ENCODE measurements around the gene IL18BP. TPM values are rescaled to one million over a fixed set of nuclear protein-coding genes. Genes with fewer than 3 reads are reported as not detected.

IL18BP gene
- total RNA-seq, 1 donor from 2014 or later = 15.2 TPM

GRCh38 chr11:71955898-71956456 is 42.7 kb upstream of the IL18BP start:
- Mint-ChIP-seq H3K27me3 (ENCODE audit: low read depth, unreplicated experiment) (no peaks in the 10 kb centered on the region), H3K4me3 (ENCODE audit: unreplicated experiment) (no peak overlapping the region), H3K9me3 (ENCODE audit: unreplicated experiment) (no peaks in the 10 kb centered on the region), H3K27ac (ENCODE audit: unreplicated experiment) (no peak overlapping the region), H3K4me1 (ENCODE audit: low read depth, unreplicated experiment) (peaks cover 8% of the 10 kb centered on the region), H3K36me3 (ENCODE audit: low read depth, unreplicated experiment) (peaks cover 13% of the 10 kb centered on the region)
- peaks cover 5% of the 10 kb centered on the region for H3K36me3 ChIP-seq (ENCODE audit: insufficient read depth, low read length)
- no peak for DNase-seq (ENCODE audit: low read depth)
- no peak overlapping the region for H3K27ac ChIP-seq (ENCODE audit: low read depth, low read length)
- H3K4me2 ChIP-seq (ENCODE audit: low read length) = no peak overlapping the region
- H3K9me3 ChIP-seq (ENCODE audit: insufficient read depth, low read depth, low read length) = no peaks in the 10 kb centered on the region
- FAIRE-seq = no peak
- H3K27me3 ChIP-seq (ENCODE audit: insufficient read depth, low read length) = no peaks in the 10 kb centered on the region
- no peaks in the 10 kb centered on the region for H3K4me1 ChIP-seq (ENCODE audit: insufficient read depth, low read length)
- peaks cover 71% of the 10 kb centered on the region for H4K20me1 ChIP-seq (ENCODE audit: insufficient read depth, low read length)
- H2AFZ ChIP-seq (ENCODE audit: low read depth, low read length) = no peak overlapping the region
- H3K9ac ChIP-seq (ENCODE audit: low read length) = no peak overlapping the region
- no peak overlapping the region for H3K4me3 ChIP-seq (ENCODE audit: insufficient read depth, low read depth, low read length)
- H3K79me2 ChIP-seq (ENCODE audit: insufficient read depth, low read length) = peaks cover 98% of the 10 kb centered on the region
- TF ChIP-seq CTCF (IDR thresholded peaks at IDR 0.05; ENCODE audit: insufficient read depth, low read depth, low read length) (no peak), EZH2 (IDR thresholded peaks at IDR 0.05; ENCODE audit: insufficient read depth, low read length) (no peak)

GRCh38 chr11:71962428-71963038 is 36.2 kb upstream of the IL18BP start:
- Mint-ChIP-seq H3K4me3 (ENCODE audit: unreplicated experiment) (no peak overlapping the region), H3K27me3 (ENCODE audit: low read depth, unreplicated experiment) (no peaks in the 10 kb centered on the region), H3K27ac (ENCODE audit: unreplicated experiment) (peak overlapping the region; percentile 64), H3K36me3 (ENCODE audit: low read depth, unreplicated experiment) (peaks cover 17% of the 10 kb centered on the region), H3K9me3 (ENCODE audit: unreplicated experiment) (no peaks in the 10 kb centered on the region), H3K4me1 (ENCODE audit: low read depth, unreplicated experiment) (peaks cover 23% of the 10 kb centered on the region)
- peaks cover 25% of the 10 kb centered on the region for H3K36me3 ChIP-seq (ENCODE audit: insufficient read depth, low read length)
- peak overlapping the region; percentile 34 for H3K4me2 ChIP-seq (ENCODE audit: low read length)
- H4K20me1 ChIP-seq (ENCODE audit: insufficient read depth, low read length) = peaks cover 42% of the 10 kb centered on the region
- H3K9me3 ChIP-seq (ENCODE audit: insufficient read depth, low read depth, low read length) = no peaks in the 10 kb centered on the region
- no peaks in the 10 kb centered on the region for H3K27me3 ChIP-seq (ENCODE audit: insufficient read depth, low read length)
- H3K79me2 ChIP-seq (ENCODE audit: insufficient read depth, low read length) = peaks cover 62% of the 10 kb centered on the region
- peak overlapping the region; percentile 2 for H3K9ac ChIP-seq (ENCODE audit: low read length)
- FAIRE-seq = no peak
- no peak overlapping the region for H2AFZ ChIP-seq (ENCODE audit: low read depth, low read length)
- no peak overlapping the region for H3K4me3 ChIP-seq (ENCODE audit: insufficient read depth, low read depth, low read length)
- peak overlapping the region; percentile 65 for H3K27ac ChIP-seq (ENCODE audit: low read depth, low read length)
- H3K4me1 ChIP-seq (ENCODE audit: insufficient read depth, low read length) = peaks cover 11% of the 10 kb centered on the region
- DNase-seq (ENCODE audit: low read depth) = peak; percentile 72
- TF ChIP-seq CTCF (IDR thresholded peaks at IDR 0.05; ENCODE audit: insufficient read depth, low read depth, low read length) (no peak), EZH2 (IDR thresholded peaks at IDR 0.05; ENCODE audit: insufficient read depth, low read length) (no peak)

- no peak for TF ChIP-seq CTCF (IDR thresholded peaks at IDR 0.05; ENCODE audit: insufficient read depth, low read depth, low read length)
- DNase-seq (ENCODE audit: low read depth) (no peak), FAIRE-seq (no peak)
- no peaks in the 10 kb centered on the region for H3K27me3 ChIP-seq (ENCODE audit: insufficient read depth, low read length)
- peaks cover 15% of the 10 kb centered on the region for H3K36me3 Mint-ChIP-seq (ENCODE audit: low read depth, unreplicated experiment)
- H3K79me2 ChIP-seq (ENCODE audit: insufficient read depth, low read length) = peaks cover 60% of the 10 kb centered on the region
- H3K9me3 ChIP-seq (ENCODE audit: insufficient read depth, low read depth, low read length) = no peaks in the 10 kb centered on the region
- H3K27ac Mint-ChIP-seq (ENCODE audit: unreplicated experiment) = peak overlapping the region; percentile 64
- H2AFZ ChIP-seq (ENCODE audit: low read depth, low read length) = no peak overlapping the region
- H3K4me2 ChIP-seq (ENCODE audit: low read length) = no peak overlapping the region
- no peaks in the 10 kb centered on the region for H3K27me3 Mint-ChIP-seq (ENCODE audit: low read depth, unreplicated experiment)
- no peak overlapping the region for H3K4me3 Mint-ChIP-seq (ENCODE audit: unreplicated experiment)
- H3K36me3 ChIP-seq (ENCODE audit: insufficient read depth, low read length) = peaks cover 28% of the 10 kb centered on the region
- H3K4me1 Mint-ChIP-seq (ENCODE audit: low read depth, unreplicated experiment) = peaks cover 23% of the 10 kb centered on the region
- H3K27ac ChIP-seq (ENCODE audit: low read depth, low read length) = peak overlapping the region; percentile 65
- H4K20me1 ChIP-seq (ENCODE audit: insufficient read depth, low read length) = peaks cover 41% of the 10 kb centered on the region
- no peaks in the 10 kb centered on the region for H3K9me3 Mint-ChIP-seq (ENCODE audit: unreplicated experiment)
- no peak overlapping the region for H3K9ac ChIP-seq (ENCODE audit: low read length)
- peaks cover 11% of the 10 kb centered on the region for H3K4me1 ChIP-seq (ENCODE audit: insufficient read depth, low read length)
- H3K4me3 ChIP-seq (ENCODE audit: insufficient read depth, low read depth, low read length) = no peak overlapping the region
These were observed 35.2 kb upstream of the IL18BP start for GRCh38 chr11:71963468-71963867.
